EH (cell line): ENCODE measurements around the gene OR10G8.

Experiments used
- DNase-seq: peaks from one replicate; pipeline ENCODE4 v3.0.0-alpha.2; 2015; ENCODE audit warnings: low read depth

Gene OR10G8

DNA sequence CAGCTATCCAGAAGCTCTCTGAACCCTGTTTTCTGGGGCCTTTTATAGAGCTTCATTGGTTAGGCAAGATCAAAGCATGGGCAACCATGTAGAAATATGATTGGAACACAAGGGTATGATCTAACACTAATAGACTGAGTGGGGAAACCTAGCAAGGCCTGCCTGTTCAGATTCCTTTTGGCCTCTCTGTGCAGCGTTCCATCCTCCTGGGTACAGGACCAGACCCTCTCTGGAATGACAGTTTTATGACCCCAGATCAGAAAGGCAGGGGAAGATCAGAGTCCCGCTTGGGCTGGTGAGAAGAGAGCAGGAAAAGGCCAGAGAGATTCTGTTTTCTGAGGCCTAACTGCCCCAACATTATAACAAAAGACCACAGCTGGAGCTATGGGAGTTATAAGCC lies 52.0 kb downstream of the OR10G8 start:
- no peak for DNase-seq

GRCh38 chr11:124079631-124080326 lies 53.2 kb downstream of the OR10G8 start:
- DNase-seq: no peak
